ENCODE measurements around the gene RHBDD2. TPM values are rescaled to one million over a fixed set of nuclear protein-coding genes. Genes with fewer than 3 reads are reported as not detected.
"Not testable (repeated sequence)": the region's sequence is repeated elsewhere in the genome, so short reads cannot be mapped to it uniquely, and the experiment has no call there.

The RHBDD2 gene
- total RNA-seq, 1 experiment from 2014 or later: 92.7 TPM

DNA sequence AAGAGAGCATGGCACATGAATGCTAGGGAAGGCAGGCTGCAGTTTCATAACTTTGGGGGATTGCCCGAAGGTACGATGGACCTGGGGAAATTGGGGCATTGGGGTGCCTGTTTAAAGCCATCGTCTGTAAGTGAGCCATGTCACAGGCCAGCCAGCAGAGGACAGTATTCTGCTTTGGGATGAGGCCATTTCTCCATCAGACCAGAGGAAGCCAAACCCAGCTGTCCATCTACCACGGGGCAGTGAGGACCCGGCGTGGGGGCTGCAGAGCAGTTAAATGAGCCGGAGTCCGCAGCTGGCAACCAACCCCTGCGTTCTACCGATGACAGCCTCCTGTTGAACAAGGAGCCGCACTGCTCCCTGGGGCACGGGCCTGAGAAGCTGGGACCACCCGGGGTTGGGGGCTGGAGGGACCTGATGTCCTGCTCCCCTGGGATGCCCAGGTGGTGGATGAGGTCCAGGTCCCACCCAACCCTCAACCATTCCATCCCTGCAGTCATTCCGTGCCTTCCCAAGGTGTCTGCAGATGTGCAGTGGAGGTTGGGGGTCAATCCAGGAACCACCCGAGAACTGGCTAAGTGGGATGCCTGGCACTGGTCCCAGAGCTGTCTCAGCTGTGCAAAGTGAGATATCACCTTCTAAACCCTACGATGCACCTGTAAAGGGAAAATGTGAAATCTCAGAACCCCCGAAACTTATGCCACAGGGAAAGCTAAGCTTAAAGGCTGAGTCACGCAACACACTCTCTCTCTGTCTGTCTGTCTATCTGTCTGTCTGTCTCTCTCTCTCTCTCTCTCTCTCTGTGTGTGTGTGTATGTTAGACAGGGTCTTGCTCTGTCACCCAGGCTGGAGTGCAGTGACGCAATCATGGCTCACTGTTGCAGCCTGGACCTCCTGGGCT, 12.1 kb upstream of the RHBDD2 start:
- peak; percentile 70 for DNase-seq (ENCODE audit: low read depth)

DNA sequence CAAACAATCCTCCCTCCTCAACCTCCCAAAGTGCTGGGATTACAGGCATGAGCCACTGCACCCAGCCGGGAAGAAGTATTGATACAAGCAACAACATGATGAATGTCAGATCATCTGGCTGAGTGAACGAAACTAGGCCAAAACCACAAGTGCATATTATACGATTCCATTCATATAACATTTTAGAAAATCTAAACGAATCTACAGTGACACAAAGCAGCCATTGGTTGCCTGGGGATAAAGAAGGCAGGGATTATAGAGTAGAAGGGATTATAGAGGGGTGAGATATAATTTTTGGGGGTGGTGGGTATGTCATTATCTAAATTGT, 11.5 kb upstream of the RHBDD2 start:
- DNase-seq (ENCODE audit: low read depth): no peak

DNA sequence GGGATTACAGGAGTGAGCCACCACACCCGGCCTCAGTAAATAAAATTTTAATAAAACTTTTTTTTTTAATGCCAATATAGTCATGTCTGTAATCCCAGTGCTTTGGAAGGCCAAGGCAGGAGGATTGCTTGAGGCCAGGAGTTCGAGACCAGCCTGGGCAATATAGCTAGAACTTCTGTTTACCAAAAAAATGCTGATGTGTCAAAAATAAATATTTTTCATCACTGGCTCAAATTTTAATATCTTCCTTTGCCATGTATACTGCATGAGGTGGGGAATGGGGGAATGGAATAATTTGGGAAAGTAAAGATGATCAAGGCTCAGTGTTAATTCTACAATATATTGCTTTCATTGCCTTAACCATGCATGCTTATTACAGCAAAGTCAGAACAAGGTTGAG, 10.7 kb upstream of the RHBDD2 start:
- DNase-seq (ENCODE audit: low read depth): no peak

DNA sequence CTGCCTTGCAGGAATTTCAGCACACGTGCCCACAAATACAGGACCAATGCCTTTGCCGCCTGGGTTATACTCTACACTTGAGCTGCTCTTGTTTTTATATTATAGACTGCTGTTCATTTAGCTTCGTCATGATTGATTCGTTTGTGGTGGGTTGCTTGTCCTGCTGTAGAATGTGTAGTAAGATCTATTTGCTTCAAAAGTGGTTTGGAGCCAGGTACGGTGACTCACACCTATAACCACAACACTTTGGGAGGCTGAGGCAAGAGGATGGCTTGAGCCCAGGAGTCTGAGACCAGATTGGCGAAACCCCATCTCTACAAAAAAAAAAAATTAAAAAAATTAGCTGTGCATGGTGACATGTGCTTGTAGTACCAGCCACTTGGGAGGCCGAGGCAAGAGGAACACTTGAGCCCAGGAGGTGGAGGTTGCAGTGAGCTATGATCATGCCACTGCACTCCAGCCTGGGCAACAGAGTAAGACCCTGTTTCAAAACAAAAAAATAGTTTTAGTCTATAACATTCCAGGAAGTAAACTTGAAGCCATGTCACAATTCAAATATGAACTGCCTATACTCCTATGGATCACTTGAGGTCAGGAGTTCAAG, 9.0 kb upstream of the RHBDD2 start:
- DNase-seq (ENCODE audit: low read depth): peak; percentile 77

DNA sequence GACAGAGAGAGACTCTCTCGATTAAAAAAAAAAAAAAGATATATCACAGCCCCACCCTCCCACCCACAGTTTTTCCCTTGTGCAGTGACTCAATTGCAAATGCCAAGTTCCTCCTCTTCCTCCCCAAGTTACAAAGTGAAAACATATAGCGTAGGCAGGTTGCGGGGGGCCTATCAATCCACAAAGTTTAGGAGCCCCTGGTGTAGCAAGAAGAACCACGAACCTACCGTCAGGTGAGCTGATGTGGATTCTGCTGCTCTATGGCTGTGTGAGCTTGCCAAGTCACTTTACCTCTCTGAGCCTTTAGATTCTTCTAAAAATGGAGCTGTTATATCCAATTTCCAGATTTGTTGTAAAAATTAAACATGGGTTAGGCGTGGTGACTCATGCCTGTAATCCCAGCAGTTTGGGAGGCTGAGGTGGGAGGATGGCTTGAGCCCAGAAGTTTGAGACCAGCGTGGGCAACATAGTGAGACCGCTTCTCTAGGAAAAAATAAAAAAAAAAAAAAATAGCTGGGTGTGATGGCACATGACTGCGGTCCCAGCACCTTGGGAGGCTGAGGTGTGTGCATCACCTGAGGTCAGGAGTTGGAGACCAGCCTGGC, 8.2 kb upstream of the RHBDD2 start:
- DNase-seq (ENCODE audit: low read depth): no peak

DNA sequence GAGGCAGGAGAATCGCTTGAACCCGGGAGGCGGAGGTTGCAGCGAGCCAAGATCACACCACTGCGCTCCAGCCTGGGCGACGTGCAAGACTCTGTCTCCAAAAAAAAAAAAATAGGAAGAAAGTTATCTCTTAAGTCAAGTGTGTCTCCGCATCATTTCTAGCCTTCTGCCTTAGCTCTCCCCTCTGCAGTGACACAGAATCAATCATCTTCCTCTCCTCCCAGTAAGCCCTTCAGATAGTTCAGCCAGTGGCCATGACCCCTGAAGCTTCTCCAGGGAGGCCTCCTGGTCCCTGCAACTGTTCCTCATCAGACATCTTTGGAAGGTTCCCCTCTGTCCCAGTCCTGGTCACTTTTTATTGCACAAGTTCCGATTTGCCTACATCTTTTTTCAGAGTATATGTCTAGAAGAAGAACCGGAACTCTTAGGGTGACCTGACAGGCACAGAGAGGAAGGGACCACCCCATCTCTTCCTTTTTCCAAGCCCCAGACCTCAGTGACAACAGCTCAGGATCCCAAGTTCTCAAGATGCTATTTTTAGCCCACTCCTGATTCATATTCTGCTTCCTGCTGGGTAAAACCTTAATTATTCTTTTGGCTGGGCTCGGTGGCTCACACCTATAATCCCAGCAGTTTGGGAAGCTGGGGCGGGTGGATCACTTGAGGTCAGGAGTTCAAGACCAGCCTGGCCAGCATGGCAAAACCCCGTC, 6.6 kb upstream of the RHBDD2 start:
- peak; percentile 52 for DNase-seq (ENCODE audit: low read depth)

DNA sequence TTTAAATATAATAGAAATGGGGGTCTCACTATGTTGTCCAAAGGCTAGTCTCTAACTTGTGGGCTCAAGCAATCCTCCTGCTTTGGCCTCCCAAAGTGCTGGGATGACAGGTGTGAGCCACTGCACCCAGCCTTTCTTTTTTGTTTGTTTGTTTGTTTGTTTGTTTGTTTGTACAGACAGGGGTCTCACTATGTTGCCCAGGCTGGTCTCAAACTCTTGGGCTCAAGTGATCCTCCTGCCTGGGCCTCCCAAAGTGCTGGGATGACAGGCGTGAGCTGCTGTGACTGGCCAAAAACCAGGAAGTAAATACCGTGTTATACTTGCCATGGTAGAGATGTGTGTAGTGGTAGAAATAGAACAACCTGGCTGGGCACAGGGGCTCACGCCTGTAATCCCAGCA, 4.7 kb upstream of the RHBDD2 start:
- not testable (repeated sequence) for DNase-seq (ENCODE audit: low read depth)

DNA sequence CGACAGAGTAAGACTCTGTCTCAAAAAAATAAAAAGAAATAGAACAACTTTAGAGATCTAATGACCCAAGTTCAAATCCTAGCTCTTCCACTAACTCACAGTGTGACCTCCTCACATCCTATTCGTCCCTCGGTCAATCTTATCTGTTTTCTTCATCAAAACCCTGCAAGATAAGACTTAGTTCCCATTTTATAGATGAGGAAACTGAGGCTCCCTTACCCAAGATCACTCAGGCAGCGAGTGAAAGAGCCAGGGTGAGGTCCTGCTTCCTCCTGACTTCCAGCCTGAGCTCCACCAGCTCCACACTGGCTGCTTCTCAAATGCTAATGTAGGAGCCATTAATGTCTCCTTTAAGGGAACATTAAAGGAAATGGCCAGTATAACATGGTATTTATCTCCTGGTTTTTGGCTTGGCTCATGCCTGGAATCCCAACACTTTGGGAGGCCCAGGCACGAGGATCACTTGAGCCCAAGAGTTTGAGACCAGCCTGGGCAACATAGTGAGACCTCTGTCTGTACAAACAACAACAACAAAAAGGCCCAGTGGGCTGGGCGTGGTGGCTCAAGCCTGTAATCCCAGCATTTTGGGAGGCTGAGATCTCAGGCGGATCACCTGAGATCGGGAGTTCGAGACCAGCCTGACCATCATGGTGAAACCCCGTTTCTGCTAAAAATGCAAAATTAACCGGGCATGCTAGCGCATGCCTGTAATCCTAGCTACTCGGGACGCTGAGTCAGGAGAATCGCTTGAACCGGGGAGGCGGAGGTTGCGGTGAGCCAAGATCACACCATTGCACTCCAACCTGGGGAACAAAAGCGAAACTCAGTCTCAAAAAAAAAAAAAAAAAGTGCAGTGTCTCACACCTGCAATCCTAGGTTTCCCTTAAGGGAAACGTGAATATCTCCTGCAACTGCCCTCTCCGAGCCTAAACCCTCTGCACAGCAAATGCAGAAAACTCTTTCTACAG, 3.4 kb upstream of the RHBDD2 start:
- DNase-seq (ENCODE audit: low read depth): no peak

DNA sequence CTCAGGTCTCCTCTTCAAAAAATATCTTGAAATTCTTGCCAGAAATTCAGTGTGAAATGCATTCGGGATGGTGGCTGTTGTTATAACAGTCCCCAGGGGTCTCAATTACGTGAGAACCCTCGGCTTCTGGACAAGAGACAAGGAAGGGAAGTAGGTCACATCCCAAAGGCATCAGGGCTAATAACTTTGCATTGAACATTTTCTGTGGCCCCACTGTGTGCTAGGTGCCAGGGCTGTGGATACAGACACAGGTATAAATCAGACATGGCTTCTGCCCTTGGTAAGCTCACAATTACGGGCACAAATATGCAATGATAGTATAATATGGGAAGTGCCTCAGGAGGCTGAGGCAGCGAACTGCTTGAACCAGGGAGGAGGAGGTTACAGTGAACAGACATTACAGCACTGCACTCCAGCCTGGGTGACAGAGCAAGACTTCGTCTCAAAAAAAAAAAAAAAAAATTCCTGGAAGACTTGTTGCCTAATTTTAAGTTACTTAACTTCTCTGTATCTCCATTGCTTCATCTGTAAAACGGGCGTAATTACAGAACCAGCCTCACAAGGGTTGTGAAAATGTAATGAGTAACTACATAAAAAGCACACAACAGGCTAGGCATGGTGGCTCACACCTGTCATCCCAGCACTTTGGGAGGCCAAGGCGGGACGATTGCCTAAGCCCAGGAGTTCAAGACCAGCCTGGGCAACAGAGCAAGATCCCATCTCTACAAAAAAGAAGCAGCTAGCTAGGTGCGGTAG, 2.5 kb upstream of the RHBDD2 start:
- DNase-seq (ENCODE audit: low read depth): no peak

DNA sequence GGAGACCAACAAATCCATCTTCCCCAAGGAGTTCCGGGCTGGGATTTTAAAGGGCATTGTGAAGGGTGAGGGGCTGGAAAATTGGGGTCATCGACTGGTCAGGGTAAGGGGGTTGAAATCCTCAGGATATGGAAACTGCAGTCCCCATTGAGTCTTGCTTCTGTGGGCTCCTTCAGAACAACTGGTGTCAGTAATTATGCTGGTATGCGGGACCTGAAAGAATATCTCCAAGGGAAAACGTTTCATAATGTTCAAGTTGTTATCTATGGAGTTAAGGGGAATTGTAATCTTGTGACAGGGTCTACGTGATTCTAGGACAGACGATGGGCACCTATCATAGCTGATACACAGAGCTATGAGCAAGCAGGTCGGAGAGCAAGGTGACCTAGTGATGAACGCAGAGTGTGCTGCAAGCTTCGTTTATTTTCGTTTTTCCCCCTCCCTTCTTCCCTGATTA, 494 bp upstream of the RHBDD2 start:
- DNase-seq (ENCODE audit: low read depth): no peak

DNA sequence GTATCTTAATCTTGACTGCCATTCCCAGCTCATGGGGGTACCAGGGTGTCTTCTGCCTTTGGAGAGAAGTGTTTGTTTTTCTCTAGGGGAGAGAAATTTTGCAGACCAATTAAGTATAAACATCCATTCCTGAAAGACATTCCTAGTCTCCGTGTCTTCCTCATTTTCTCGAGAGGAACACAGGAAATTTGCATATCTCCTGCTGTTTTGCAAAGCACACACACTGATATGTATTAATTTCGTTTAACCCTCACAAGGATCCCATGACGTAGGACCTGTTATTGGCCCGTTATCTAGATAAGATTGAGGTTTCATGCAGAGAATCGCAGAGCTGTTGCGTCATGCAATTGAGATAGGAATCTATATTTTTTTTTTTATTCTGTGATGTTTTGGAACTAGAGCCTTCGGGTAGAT, 944 bp downstream of the RHBDD2 start:
- peak; percentile 40 for DNase-seq (ENCODE audit: low read depth)

DNA sequence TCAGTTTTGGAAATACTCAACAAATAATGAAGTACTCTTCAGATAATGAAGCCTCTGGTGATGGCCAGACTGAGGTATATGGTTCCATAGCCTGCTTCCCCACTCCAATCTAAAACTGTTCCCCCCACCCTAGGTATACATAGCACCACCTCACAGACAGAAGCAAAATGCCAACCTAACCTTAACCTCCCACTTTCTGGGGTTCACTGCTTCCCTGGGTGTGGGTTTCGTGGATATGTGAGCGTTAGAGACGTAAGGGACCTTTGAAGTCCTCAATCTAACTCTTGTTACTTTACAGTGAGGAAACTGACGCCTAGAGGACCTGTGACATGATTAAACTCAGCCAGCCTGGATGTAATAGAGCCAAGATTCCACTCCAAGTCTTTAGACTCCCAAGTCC, 1.4 kb downstream of the RHBDD2 start:
- no peak for DNase-seq (ENCODE audit: low read depth)

DNA sequence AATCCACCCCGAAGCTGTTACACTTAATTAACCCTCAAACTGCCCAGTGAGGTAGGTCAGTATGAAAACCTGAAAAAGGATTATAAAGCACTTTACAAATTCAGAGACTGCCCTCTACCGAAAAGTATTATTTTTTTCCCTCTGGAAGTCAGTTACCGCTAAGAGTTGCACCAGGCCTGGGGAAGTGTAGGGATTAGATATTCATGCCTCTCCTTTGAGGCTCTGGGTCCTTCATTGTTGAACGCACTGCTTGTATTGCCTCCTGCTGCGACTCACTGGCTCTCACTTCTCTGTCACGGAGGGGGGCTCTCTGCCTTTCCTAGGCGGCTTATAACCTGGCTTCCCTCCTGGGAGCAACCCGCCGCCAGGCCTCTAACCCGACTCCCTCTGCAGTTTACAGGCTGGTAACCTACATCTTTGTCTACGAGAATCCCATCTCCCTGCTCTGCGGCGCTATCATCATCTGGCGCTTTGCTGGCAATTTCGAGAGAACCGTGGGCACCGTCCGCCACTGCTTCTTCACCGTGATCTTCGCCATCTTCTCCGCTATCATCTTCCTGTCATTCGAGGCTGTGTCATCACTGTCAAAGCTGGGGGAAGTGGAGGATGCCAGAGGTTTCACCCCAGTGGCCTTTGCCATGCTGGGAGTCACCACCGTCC, 2.7 kb downstream of the RHBDD2 start:
- no peak for DNase-seq (ENCODE audit: low read depth)

DNA sequence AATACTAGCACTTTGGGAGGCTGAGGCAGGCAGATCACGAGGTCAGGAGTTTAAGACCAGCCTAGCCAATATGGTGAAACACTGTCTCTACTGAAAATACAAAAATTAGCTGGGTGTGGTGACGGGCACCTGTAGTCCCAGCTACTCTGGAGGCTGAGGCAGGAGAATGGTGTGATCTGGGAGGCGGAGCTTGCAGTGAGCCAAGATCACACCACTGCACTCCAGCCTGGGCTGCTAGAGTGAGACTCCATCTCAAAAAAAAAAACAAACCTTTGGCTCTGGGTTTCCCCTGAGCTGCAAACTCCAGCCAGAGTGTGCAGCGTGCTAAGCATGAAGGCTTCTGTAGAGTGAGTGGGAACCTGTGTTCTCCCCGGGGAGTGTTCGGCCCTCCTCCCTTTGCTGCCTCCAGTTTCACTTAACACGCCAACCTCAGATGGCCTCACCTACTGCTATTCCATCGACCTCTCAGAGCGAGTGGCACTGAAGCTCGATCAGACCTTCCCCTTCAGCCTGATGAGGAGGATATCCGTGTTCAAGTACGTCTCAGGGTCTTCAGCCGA, 4.5 kb downstream of the RHBDD2 start:
- DNase-seq (ENCODE audit: low read depth): not testable (repeated sequence)

DNA sequence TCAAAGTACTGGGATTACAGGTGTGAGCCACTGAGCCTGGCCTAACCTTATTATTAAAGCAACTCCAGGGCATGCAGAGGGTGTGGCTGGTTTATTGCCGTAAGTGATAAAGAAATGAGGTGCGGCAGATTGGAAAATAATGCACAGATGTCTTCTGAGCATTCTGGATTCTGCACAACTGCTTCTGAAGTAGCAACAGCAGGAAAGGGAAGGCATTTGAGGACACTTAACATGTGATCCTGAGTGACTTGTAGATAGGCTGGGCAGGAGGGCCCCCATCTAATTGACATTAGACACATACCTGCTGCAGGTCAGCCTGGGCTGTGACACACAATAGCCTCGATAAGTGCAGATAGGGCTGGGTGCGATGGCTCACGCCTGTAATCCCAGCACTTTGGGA, 5.6 kb downstream of the RHBDD2 start:
- no peak for DNase-seq (ENCODE audit: low read depth)

DNA sequence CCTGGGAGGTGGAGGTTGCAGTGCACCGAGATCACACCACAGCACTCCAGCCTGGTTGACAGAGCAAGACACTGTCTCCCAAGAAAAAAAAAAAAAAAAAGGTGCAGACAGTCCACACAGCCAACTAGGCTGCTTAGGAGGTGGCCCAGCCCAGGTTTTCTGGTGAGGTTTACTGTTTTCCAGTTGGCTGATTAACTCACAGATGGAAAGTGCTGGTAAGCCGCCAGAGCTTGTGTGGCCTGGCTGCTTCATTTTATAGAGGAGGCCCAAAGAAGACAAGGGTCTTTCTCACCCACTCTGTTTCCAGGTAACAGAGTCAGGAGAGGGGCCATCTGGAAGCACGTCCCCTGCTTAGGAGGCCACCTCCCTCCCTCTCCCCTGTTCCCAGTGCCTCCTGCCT, 6.2 kb downstream of the RHBDD2 start:
- DNase-seq (ENCODE audit: low read depth): no peak

DNA sequence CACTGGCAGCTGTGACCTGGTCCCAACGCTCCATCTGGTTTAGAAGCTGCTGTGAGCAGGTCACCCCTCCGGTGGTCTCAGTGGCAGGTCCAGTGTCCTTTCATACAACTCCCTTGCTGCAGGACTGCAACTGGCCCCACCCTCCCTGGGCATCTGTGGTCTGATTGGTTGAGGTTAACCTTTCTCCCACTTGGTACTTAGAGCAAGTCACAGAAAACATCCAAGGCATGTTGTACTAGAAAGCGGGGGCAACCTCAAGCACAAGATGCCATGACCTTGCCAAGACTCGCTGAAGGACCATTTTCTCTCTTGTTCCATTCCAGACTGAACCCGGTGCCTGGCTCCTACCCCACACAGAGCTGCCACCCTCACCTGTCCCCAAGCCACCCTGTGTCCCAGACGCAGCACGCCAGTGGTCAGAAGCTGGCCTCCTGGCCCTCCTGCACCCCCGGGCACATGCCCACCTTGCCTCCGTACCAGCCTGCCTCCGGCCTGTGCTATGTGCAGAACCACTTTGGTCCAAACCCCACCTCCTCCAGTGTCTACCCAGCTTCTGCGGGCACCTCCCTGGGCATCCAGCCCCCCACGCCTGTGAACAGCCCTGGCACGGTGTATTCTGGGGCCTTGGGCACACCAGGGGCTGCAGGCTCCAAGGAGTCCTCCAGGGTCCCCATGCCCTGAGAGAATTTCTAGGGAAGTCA, 9.0 kb downstream of the RHBDD2 start:
- no peak for DNase-seq (ENCODE audit: low read depth)

DNA sequence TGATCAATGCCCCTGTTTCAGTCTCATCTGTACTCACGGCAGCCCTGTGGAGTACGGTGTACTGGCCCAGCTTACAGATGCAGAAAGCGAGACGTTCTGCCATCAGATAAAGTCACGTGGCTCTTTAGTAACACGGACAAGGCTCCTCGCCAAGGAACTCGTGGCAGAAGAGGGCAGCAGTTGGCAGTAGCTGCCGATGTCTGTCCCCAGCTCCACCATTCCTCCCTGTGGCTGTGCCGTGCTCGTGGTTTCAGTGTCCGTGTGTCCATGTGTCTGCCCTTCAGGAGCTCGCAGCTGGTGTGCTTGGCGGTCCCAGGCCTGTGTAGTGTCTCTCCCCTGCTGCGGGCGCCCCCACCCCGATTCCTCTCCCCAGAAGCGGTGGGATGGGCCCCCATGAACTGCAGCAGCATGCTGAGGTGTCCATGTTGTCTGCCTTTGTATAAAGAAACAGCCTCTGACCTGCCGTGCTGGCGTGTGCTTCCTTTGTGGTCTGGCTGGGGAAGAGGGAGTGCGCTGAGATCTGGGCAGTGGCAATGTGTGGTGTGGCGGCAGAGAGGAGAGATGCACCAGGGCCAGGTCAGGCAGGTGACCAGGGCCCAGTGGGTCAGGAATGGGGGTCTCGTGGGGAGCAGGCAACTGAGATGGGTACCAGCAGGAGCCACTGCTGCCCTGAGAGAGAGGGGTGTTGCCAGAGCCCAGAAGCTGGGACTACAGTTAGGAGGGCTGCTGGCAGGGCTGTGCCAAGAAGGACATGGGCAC, 9.8 kb downstream of the RHBDD2 start:
- peak; percentile 43 for DNase-seq (ENCODE audit: low read depth)
